ENCODE data around the gene PTPRN2.
"Not testable (repeated sequence)": the region's sequence is repeated elsewhere in the genome, so short reads cannot be mapped to it uniquely, and the experiment has no call there.

PTPRN2 gene

GRCh38 chr7:157717211-157718174 lies 870.1 kb downstream of the PTPRN2 start:
- no peak for DNase-seq

GRCh38 chr7:157715938-157716280 lies 871.7 kb downstream of the PTPRN2 start:
- DNase-seq: no peak

- no peak for DNase-seq
These were observed 872.3 kb downstream of the PTPRN2 start for GRCh38 chr7:157715071-157715937.

- DNase-seq: no peak
These were observed 873.2 kb downstream of the PTPRN2 start for GRCh38 chr7:157714166-157715070.

GRCh38 chr7:157713591-157713990 lies 874.0 kb downstream of the PTPRN2 start:
- DNase-seq: no peak

GRCh38 chr7:157712666-157713235 lies 874.9 kb downstream of the PTPRN2 start:
- DNase-seq: peak in 2 of 4 experiments; percentile 9 to 12

- DNase-seq: no peak
These were observed 876.2 kb downstream of the PTPRN2 start for GRCh38 chr7:157711353-157711888.

- DNase-seq: no peak
These were observed 877.2 kb downstream of the PTPRN2 start for GRCh38 chr7:157710396-157710795.

- no peak for DNase-seq
These were observed 877.9 kb downstream of the PTPRN2 start for GRCh38 chr7:157709531-157710251.

GRCh38 chr7:157708919-157709295 lies 878.7 kb downstream of the PTPRN2 start:
- DNase-seq: no peak

GRCh38 chr7:157707983-157708918 lies 879.4 kb downstream of the PTPRN2 start:
- no peak for DNase-seq

- no peak for DNase-seq
These were observed 883.3 kb downstream of the PTPRN2 start for GRCh38 chr7:157704365-157704764.

GRCh38 chr7:157703534-157704195 lies 884.0 kb downstream of the PTPRN2 start:
- no peak for DNase-seq

GRCh38 chr7:157703131-157703530 lies 884.5 kb downstream of the PTPRN2 start:
- no peak for DNase-seq

GRCh38 chr7:157702311-157703023 lies 885.2 kb downstream of the PTPRN2 start:
- no peak for DNase-seq

GRCh38 chr7:157701395-157702180 lies 886.0 kb downstream of the PTPRN2 start:
- DNase-seq: not testable (repeated sequence)

GRCh38 chr7:157700231-157701005 lies 887.2 kb downstream of the PTPRN2 start:
- no peak for DNase-seq

All from suppressor macrophage (primary cell).